ENCODE results near the gene IGF2BP2.

DNA sequence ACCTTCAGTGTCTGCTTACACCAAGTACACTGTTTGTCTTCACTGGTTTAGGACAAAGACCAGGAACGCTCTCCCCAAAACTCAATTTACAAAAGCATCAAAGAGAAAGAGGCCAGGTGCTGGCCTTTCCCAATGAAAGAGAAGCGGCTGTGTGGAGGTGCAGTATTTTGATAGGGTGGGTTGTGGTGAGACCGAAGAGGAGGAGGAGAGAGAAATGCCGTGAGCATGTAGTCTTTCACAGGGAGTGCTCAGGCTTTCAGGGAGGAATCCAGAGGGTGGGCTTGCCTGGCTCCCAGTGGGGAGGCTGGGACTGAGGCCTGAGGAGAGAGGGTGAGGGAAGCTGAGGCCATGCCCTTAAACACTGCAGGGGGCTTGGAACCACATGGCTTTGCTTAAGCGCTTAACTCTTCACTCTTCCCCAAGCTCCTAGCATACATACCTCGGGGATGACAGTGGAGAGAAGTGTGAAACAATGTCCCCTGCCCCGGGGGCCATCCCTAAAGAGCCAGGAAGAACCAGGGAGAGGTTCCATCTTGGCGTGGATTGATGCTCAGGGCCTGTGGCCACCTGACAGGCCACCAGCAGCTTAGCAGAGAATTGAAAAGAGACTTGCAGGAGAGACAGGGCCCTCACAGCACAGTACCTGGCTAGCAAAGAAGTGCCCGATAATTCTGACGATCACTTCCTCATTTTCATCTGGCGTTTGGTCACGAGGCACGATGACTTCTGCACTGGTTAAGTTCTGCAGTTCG, 178.3 kb downstream of the IGF2BP2 start:
- TF ChIP-seq POLR2A (IDR thresholded peaks at IDR 0.05) (no peak), EP300 (IDR thresholded peaks at IDR 0.05) (no peak)
- TF ChIP-seq, protein P1, sequence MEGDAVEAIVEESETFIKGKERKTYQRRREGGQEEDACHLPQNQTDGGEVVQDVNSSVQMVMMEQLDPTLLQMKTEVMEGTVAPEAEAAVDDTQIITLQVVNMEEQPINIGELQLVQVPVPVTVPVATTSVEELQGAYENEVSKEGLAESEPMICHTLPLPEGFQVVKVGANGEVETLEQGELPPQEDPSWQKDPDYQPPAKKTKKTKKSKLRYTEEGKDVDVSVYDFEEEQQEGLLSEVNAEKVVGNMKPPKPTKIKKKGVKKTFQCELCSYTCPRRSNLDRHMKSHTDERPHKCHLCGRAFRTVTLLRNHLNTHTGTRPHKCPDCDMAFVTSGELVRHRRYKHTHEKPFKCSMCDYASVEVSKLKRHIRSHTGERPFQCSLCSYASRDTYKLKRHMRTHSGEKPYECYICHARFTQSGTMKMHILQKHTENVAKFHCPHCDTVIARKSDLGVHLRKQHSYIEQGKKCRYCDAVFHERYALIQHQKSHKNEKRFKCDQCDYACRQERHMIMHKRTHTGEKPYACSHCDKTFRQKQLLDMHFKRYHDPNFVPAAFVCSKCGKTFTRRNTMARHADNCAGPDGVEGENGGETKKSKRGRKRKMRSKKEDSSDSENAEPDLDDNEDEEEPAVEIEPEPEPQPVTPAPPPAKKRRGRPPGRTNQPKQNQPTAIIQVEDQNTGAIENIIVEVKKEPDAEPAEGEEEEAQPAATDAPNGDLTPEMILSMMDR (IDR thresholded peaks at IDR 0.05): no peak
